Measurements from ENCODE around the gene ING5. TPM values are rescaled to one million over a fixed set of nuclear protein-coding genes. Genes with fewer than 3 reads are reported as not detected.

Gene ING5
- total RNA-seq, 4 donors from 2014 or later = 33.1 to 105 (median 73.5) TPM

DNA sequence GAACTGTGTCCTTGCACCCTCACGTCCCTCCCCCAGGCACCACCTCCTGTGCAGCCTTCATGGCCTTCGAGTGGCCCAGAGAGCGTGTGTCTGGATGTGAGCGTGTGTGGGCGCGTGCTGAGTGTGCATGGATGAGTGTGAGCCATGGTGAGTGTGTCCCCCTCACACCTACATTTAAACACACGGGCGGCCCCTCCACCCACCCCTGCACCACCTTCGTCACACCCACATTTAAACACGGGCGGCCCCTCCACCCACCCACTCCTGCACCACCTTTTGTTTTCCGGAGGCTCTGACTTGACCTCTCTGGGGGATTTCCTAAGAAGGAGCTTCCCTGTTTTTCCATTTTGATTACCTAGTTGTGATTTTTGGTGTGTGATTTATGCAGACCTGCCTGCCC lies 33.0 kb upstream of the ING5 start:
- Histone ChIP-seq H3K27ac (no peak overlapping the region), H3K4me3 (no peak overlapping the region), H3K36me3 (peaks cover 0 to 71% (median 0%) of the 10 kb centered on the region in 3 donors), H3K9me3 (no peaks in the 10 kb centered on the region), H3K4me1 (no peaks in the 10 kb centered on the region), H3K27me3 (no peaks in the 10 kb centered on the region)
- DNase-seq = no peak
- TF ChIP-seq POLR2A (IDR thresholded peaks at IDR 0.05) = no peak
- TF ChIP-seq, protein P1, sequence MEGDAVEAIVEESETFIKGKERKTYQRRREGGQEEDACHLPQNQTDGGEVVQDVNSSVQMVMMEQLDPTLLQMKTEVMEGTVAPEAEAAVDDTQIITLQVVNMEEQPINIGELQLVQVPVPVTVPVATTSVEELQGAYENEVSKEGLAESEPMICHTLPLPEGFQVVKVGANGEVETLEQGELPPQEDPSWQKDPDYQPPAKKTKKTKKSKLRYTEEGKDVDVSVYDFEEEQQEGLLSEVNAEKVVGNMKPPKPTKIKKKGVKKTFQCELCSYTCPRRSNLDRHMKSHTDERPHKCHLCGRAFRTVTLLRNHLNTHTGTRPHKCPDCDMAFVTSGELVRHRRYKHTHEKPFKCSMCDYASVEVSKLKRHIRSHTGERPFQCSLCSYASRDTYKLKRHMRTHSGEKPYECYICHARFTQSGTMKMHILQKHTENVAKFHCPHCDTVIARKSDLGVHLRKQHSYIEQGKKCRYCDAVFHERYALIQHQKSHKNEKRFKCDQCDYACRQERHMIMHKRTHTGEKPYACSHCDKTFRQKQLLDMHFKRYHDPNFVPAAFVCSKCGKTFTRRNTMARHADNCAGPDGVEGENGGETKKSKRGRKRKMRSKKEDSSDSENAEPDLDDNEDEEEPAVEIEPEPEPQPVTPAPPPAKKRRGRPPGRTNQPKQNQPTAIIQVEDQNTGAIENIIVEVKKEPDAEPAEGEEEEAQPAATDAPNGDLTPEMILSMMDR (IDR thresholded peaks at IDR 0.05) = no peak

- TF ChIP-seq POLR2A (IDR thresholded peaks at IDR 0.05) = no peak
- TF ChIP-seq, protein P1 (IDR thresholded peaks at IDR 0.05) = no peak
- H3K27ac ChIP-seq = no peak overlapping the region
- H3K27me3 ChIP-seq = no peaks in the 10 kb centered on the region
- H3K36me3 ChIP-seq = peaks cover 0 to 77% (median 0%) of the 10 kb centered on the region in 3 donors
- no peak for DNase-seq
- no peaks in the 10 kb centered on the region for H3K9me3 ChIP-seq
- H3K4me1 ChIP-seq = no peaks in the 10 kb centered on the region
- H3K4me3 ChIP-seq = no peak overlapping the region
Observed at GRCh38 chr2:241670333-241671110, 31.3 kb upstream of the ING5 start.

GRCh38 chr2:241671457-241672240 lies 30.2 kb upstream of the ING5 start:
- DNase-seq = no peak
- no peaks in the 10 kb centered on the region for H3K27me3 ChIP-seq
- H3K27ac ChIP-seq = no peak overlapping the region
- no peak overlapping the region for H3K4me3 ChIP-seq
- H3K4me1 ChIP-seq = no peaks in the 10 kb centered on the region
- TF ChIP-seq POLR2A (IDR thresholded peaks at IDR 0.05) = no peak
- TF ChIP-seq, protein P1 (IDR thresholded peaks at IDR 0.05) = no peak
- H3K36me3 ChIP-seq = peaks cover 0 to 76% (median 0%) of the 10 kb centered on the region in 3 donors
- H3K9me3 ChIP-seq = no peaks in the 10 kb centered on the region

- H3K9me3 ChIP-seq = no peaks in the 10 kb centered on the region
- H3K36me3 ChIP-seq = peaks cover 0 to 76% (median 0%) of the 10 kb centered on the region in 3 donors
- H3K4me3 ChIP-seq = no peak overlapping the region
- TF ChIP-seq, protein P1 (IDR thresholded peaks at IDR 0.05) = no peak
- H3K27ac ChIP-seq = no peak overlapping the region
- H3K27me3 ChIP-seq = no peaks in the 10 kb centered on the region
- H3K4me1 ChIP-seq = no peaks in the 10 kb centered on the region
- no peak for DNase-seq
Observed at GRCh38 chr2:241672243-241673188, 29.3 kb upstream of the ING5 start.

DNA sequence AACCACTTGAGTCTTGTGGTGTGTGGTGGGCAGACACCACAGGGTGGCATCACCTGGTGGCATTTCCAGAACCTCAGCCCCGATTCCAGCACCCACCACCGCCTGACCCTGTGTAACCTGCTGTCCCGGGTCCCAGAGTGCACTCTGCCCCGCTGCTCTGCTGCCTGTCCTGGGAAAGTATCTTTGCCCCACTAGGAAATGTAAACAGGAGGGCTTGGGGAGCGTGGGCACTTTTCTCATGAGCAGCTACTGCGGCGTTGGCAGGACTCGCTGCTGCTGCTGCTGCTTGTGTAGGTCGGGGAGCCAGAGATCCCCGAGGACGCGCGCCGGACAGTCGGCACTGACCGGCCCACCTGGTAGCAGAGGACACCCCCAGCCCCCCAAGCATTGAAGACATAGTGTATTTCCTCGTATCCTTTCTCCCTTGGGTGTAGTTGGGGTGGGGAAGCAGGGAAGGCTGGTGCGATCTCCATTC lies 28.6 kb upstream of the ING5 start:
- no peak for TF ChIP-seq POLR2A (IDR thresholded peaks at IDR 0.05)
- TF ChIP-seq, protein P1 (IDR thresholded peaks at IDR 0.05) = no peak
- no peaks in the 10 kb centered on the region for H3K9me3 ChIP-seq
- no peak overlapping the region for H3K4me3 ChIP-seq
- no peak overlapping the region for H3K27ac ChIP-seq
- no peak for DNase-seq
- H3K4me1 ChIP-seq = no peaks in the 10 kb centered on the region
- no peaks in the 10 kb centered on the region for H3K27me3 ChIP-seq
- H3K36me3 ChIP-seq = peaks cover 0 to 76% (median 0%) of the 10 kb centered on the region in 3 donors
